Measurements from ENCODE around the gene PHYHIPL.

DNA sequence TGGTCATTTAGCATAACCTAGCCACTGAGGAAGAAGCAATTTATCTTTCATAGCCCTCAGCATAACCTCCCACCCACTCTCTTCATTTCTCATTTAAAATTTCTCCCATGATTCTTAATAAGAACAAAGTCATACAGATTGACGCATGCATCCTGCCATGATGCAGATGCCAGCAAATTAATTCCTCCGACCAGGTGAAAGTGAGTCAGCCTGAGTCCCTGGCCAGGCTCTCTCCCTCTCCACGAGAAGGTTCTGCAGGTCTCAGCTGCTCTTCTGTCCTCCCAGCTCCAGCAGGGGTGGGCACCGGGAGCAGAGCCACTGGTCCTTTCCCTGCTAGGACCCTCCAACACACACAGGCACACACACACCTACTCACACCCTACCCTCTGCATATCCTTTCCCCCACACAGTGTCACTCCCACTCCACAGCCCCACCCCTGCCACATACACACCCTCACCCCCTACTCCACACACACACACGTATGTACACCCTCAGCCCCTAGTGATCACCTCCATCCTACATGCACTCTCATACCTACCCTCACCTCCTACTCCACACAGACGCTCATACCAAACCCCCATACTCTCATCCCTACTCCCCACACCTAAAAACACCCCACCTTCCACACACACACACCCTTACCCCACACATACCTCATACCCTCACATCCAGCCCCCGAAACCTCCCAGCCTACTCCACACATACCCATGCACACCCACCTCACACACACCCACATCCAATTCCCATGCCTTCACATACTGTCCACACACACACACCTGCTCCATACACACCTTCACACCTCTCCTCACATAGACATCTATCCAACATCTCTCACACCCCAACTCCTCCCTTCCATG lies 107.9 kb downstream of the PHYHIPL start:
- TF ChIP-seq L3MBTL2 (conservative IDR thresholded peaks at IDR 0.05) (no peak), ARNT (IDR thresholded peaks at IDR 0.05) (no peak), BHLHE40 (IDR thresholded peaks at IDR 0.05; ENCODE audit: borderline replicate concordance) (no peak), NFRKB (IDR thresholded peaks at IDR 0.05) (no peak), PKNOX1 (IDR thresholded peaks at IDR 0.05) (no peak), FOXM1 (IDR thresholded peaks at IDR 0.05; ENCODE audit: borderline replicate concordance) (no peak)

Measured in HEK293T (cell line).